Activated CD4-positive, alpha-beta T cell treated with anti-CD3 and anti-CD28 coated beads, Interleukin-2, amount 50 U/mL, for 4 hours (primary cell): Measurements from ENCODE around the gene RAB3A.
A peak's percentile ranks its signal among the peaks of the same experiment; 100 is the strongest.

Experiments used
- DNase-seq, 2 experiments: peaks; one replicate each; pipeline ENCODE4 v3.0.0-alpha.2; 2020

The RAB3A gene

GRCh38 chr19:18203863-18204393 is at the start of gene RAB3A:
RAB3A (minus strand) TSS chr19:18204042; CDS start chr19:18202740, 1,302 bp downstream.
- peak; percentile 99 to 100 for DNase-seq

GRCh38 chr19:18253130-18253529 is 49.3 kb upstream of the RAB3A start:
- no peak for DNase-seq

GRCh38 chr19:18252370-18252717 is 48.5 kb upstream of the RAB3A start:
- DNase-seq = no peak

GRCh38 chr19:18251587-18252369 is 47.9 kb upstream of the RAB3A start:
- DNase-seq = peak; percentile 78 to 83

- no peak for DNase-seq
Measured at GRCh38 chr19:18249834-18250233, 46.0 kb upstream of the RAB3A start.

- DNase-seq = no peak
Measured at GRCh38 chr19:18245297-18245696, 41.5 kb upstream of the RAB3A start.

- DNase-seq = no peak
Measured at GRCh38 chr19:18239303-18239702, 35.5 kb upstream of the RAB3A start.

- DNase-seq = no peak
Measured at GRCh38 chr19:18234194-18234593, 30.4 kb upstream of the RAB3A start.

- peak in 1 of 2 experiments; percentile 20 for DNase-seq
Measured at GRCh38 chr19:18233224-18233825, 29.5 kb upstream of the RAB3A start.

GRCh38 chr19:18232540-18233223 is 28.8 kb upstream of the RAB3A start:
- no peak for DNase-seq

- DNase-seq = no peak
Measured at GRCh38 chr19:18231775-18232174, 27.9 kb upstream of the RAB3A start.

- no peak for DNase-seq
Measured at GRCh38 chr19:18230941-18231734, 27.3 kb upstream of the RAB3A start.

- no peak for DNase-seq
Measured at GRCh38 chr19:18229915-18230314, 26.1 kb upstream of the RAB3A start.

- no peak for DNase-seq
Measured at GRCh38 chr19:18229474-18229873, 25.6 kb upstream of the RAB3A start.

GRCh38 chr19:18227781-18228271 is 24.0 kb upstream of the RAB3A start:
- no peak for DNase-seq

GRCh38 chr19:18226956-18227780 is 23.3 kb upstream of the RAB3A start:
- DNase-seq = no peak

- DNase-seq = no peak
Measured at GRCh38 chr19:18225702-18226468, 22.0 kb upstream of the RAB3A start, which contains the start of gene PDE4C. PDE4C (minus strand) TSS chr19:18226438; CDS start chr19:18226415, 23 bp downstream.

- no peak for DNase-seq
Measured at GRCh38 chr19:18225355-18225701, 21.5 kb upstream of the RAB3A start.

- DNase-seq = peak; percentile 64 to 68
Measured at GRCh38 chr19:18224525-18225354, 20.9 kb upstream of the RAB3A start.
